Neural cell (in vitro differentiated cells): ENCODE measurements around the gene TSGA10IP. TPM values are rescaled to one million over a fixed set of nuclear protein-coding genes. Genes with fewer than 3 reads are reported as not detected.

Experiments used
- H2AFZ ChIP-seq: fragments of 200-600, 300-800 bp; sonication (generic), shearing (Covaris generic); 2 replicates; pipeline ENCODE4 v1.6.0; 2014; ENCODE audit warnings: low read depth, mild to moderate bottlenecking, antibody characterized with exemption, low read length, moderate library complexity
- H3F3A ChIP-seq: fragments of 200-600 bp; shearing (Covaris generic); 2 replicates; pipeline ENCODE4 v1.6.1; 2016; ENCODE audit warnings: mild to moderate bottlenecking, moderate library complexity, mixed read lengths, antibody characterized with exemption, low read length; ENCODE audit not compliant: insufficient read depth, poor library complexity, severe bottlenecking
- H3K27ac ChIP-seq: fragments of 200-600, 300-800 bp; sonication (generic), shearing (Covaris generic); 2 replicates; pipeline ENCODE4 v1.5.1; 2014; ENCODE audit warnings: mild to moderate bottlenecking, low read length, moderate library complexity
- H3K27me3 ChIP-seq: fragments of 300-800, 200-600 bp; sonication (generic), shearing (Covaris generic); 2 replicates; pipeline ENCODE4 v1.6.0; 2014; ENCODE audit warnings: mild to moderate bottlenecking, low read depth, low read length, moderate library complexity; ENCODE audit not compliant: insufficient read depth
- H3K36me3 ChIP-seq: fragments of 300-800, 200-600 bp; sonication (generic), shearing (Covaris generic); 2 replicates; pipeline ENCODE4 v1.5.1; 2014; ENCODE audit warnings: mild to moderate bottlenecking, antibody characterized with exemption, low read length, moderate library complexity; ENCODE audit not compliant: insufficient read depth
- H3K4me2 ChIP-seq: fragments of 300-800, 200-600 bp; sonication (generic), shearing (Covaris generic); 2 replicates; pipeline ENCODE4 v1.6.0; 2014; ENCODE audit warnings: mild to moderate bottlenecking, low read length
- H3K4me3 ChIP-seq: fragments of 300-800, 200-600 bp; sonication (generic), shearing (Covaris generic); 2 replicates; pipeline ENCODE4 v1.5.1; 2014; ENCODE audit warnings: mild to moderate bottlenecking, low read length, moderate library complexity
- H3K79me2 ChIP-seq: fragments of 200-600 bp; shearing (Covaris generic); replicated peaks from 2 replicates; pipeline ENCODE4 v1.6.0; 2014; ENCODE audit warnings: mild to moderate bottlenecking, low read length, moderate library complexity; ENCODE audit not compliant: insufficient read depth
- H3K9ac ChIP-seq: fragments of 300-800, 200-600 bp; sonication (generic), shearing (Covaris generic); 2 replicates; pipeline ENCODE4 v1.6.1; 2016; ENCODE audit warnings: mild to moderate bottlenecking, low read length, mixed read lengths
- H3K9me2 ChIP-seq: fragments of 200-600 bp; shearing (Covaris generic); 2 replicates; pipeline ENCODE4 v1.6.1; 2016; ENCODE audit warnings: mild to moderate bottlenecking, low read length, mixed read lengths; ENCODE audit not compliant: insufficient read depth
- H3K9me3 ChIP-seq: fragments of 200-600, 300-800 bp; sonication (generic), shearing (Covaris generic); 2 replicates; pipeline ENCODE4 v1.6.1; 2016; ENCODE audit warnings: mild to moderate bottlenecking, mixed run types, low read length, moderate library complexity, mixed read lengths
- H4K20me1 ChIP-seq: fragments of 200-600 bp; shearing (Covaris generic); 2 replicates; pipeline ENCODE4 v1.6.1; 2016; ENCODE audit warnings: mild to moderate bottlenecking, mixed run types; ENCODE audit not compliant: insufficient read depth
- EP300 ChIP-seq: fragments of 450-650 bp; conservative IDR thresholded peaks from 2 replicates; pipeline ENCODE4 v1.6.1; 2014; ENCODE audit warnings: antibody characterized with exemption, mild to moderate bottlenecking, moderate library complexity; ENCODE audit not compliant: poor library complexity, severe bottlenecking
- EZH2 ChIP-seq: fragments of 200-600, 300-800 bp; shearing (Covaris generic), sonication (generic); IDR thresholded peaks from 2 replicates; pipeline ENCODE4 v1.6.1; 2014; ENCODE audit warnings: antibody characterized with exemption, low read length, borderline replicate concordance, mild to moderate bottlenecking; ENCODE audit not compliant: insufficient read depth, poor library complexity, severe bottlenecking
- MXI1 ChIP-seq: fragments of 450-650 bp; conservative IDR thresholded peaks from 2 replicates; pipeline ENCODE4 v1.6.1; 2014; ENCODE audit warnings: antibody characterized with exemption, mild to moderate bottlenecking; ENCODE audit not compliant: poor library complexity, severe bottlenecking
- POLR2AphosphoS5 ChIP-seq: IDR thresholded peaks from 2 replicates; pipeline ENCODE4 v1.6.1; 2012
- RAD21 ChIP-seq: fragments of 450-650 bp; conservative IDR thresholded peaks from 2 replicates; pipeline ENCODE4 v1.6.1; 2014; ENCODE audit warnings: antibody characterized with exemption, mild to moderate bottlenecking, moderate library complexity
- SMC3 ChIP-seq: fragments of 450-650 bp; conservative IDR thresholded peaks from 2 replicates; pipeline ENCODE4 v1.6.1; 2014; ENCODE audit warnings: antibody characterized with exemption, mild to moderate bottlenecking, moderate library complexity; ENCODE audit not compliant: poor library complexity
- TAF1 ChIP-seq: IDR thresholded peaks from 2 replicates; pipeline ENCODE4 v1.6.1; 2012; ENCODE audit warnings: low read depth
- polyA plus RNA-seq: library from polyadenylated mRNA; depleted of rRNA; stranded (reverse); fragments of >200 nt; gene quantifications from 2 replicates; pipeline ENCODE4 v1.2.3, GENCODE V29; 2014
- TF ChIP-seq, protein P1 (sequence below): IDR thresholded peaks from 2 replicates; pipeline ENCODE4 v1.6.1; 2012; ENCODE audit warnings: borderline replicate concordance
- TF ChIP-seq, protein P2 (sequence below): fragments of 450-650 bp; IDR thresholded peaks from 2 replicates; pipeline ENCODE4 v1.5.1; 2014; ENCODE audit warnings: antibody characterized with exemption, mild to moderate bottlenecking, moderate library complexity; ENCODE audit not compliant: poor library complexity, severe bottlenecking

Gene TSGA10IP
- polyA plus RNA-seq, 1 donor from 2014 or later, result 0.53 TPM

DNA sequence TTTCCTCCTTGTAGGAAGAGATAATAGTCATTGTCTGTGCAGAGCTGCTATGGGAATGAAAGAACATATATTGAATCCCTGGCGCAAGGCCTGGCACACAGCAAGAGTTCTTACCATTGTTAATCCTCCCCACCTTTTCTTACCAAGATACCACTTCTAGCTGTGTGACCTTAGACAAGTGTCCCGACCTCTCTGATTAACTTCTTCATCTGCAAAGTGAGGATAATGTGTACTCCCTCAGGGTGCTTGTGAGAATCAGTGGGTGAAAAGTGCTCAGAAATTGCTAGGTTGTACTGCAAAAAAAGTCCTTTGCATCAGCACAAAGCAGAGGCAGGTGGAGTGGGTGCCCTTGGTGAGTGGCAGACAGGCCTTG is 62.8 kb downstream of the TSGA10IP start:
- H3K27me3 ChIP-seq, result peaks cover 10% of the 10 kb centered on the region
- TF ChIP-seq SMC3 (no peak), RAD21 (no peak), POLR2AphosphoS5 (no peak), EP300 (no peak), MXI1 (no peak), EZH2 (no peak), TAF1 (no peak)
- TF ChIP-seq, protein P1, sequence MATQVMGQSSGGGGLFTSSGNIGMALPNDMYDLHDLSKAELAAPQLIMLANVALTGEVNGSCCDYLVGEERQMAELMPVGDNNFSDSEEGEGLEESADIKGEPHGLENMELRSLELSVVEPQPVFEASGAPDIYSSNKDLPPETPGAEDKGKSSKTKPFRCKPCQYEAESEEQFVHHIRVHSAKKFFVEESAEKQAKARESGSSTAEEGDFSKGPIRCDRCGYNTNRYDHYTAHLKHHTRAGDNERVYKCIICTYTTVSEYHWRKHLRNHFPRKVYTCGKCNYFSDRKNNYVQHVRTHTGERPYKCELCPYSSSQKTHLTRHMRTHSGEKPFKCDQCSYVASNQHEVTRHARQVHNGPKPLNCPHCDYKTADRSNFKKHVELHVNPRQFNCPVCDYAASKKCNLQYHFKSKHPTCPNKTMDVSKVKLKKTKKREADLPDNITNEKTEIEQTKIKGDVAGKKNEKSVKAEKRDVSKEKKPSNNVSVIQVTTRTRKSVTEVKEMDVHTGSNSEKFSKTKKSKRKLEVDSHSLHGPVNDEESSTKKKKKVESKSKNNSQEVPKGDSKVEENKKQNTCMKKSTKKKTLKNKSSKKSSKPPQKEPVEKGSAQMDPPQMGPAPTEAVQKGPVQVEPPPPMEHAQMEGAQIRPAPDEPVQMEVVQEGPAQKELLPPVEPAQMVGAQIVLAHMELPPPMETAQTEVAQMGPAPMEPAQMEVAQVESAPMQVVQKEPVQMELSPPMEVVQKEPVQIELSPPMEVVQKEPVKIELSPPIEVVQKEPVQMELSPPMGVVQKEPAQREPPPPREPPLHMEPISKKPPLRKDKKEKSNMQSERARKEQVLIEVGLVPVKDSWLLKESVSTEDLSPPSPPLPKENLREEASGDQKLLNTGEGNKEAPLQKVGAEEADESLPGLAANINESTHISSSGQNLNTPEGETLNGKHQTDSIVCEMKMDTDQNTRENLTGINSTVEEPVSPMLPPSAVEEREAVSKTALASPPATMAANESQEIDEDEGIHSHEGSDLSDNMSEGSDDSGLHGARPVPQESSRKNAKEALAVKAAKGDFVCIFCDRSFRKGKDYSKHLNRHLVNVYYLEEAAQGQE, result no peak
- TF ChIP-seq, protein P2, sequence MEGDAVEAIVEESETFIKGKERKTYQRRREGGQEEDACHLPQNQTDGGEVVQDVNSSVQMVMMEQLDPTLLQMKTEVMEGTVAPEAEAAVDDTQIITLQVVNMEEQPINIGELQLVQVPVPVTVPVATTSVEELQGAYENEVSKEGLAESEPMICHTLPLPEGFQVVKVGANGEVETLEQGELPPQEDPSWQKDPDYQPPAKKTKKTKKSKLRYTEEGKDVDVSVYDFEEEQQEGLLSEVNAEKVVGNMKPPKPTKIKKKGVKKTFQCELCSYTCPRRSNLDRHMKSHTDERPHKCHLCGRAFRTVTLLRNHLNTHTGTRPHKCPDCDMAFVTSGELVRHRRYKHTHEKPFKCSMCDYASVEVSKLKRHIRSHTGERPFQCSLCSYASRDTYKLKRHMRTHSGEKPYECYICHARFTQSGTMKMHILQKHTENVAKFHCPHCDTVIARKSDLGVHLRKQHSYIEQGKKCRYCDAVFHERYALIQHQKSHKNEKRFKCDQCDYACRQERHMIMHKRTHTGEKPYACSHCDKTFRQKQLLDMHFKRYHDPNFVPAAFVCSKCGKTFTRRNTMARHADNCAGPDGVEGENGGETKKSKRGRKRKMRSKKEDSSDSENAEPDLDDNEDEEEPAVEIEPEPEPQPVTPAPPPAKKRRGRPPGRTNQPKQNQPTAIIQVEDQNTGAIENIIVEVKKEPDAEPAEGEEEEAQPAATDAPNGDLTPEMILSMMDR, result no peak
- H3K79me2 ChIP-seq, result peaks cover 5% of the 10 kb centered on the region
- no peak overlapping the region for H3K9ac ChIP-seq
- no peak overlapping the region for H3K4me2 ChIP-seq
- H2AFZ ChIP-seq, result no peak overlapping the region
- no peaks in the 10 kb centered on the region for H3K9me3 ChIP-seq
- H3K4me3 ChIP-seq, result no peak overlapping the region
- H3K27ac ChIP-seq, result no peak overlapping the region
- no peaks in the 10 kb centered on the region for H4K20me1 ChIP-seq
- H3K9me2 ChIP-seq, result no peaks in the 10 kb centered on the region
- no peaks in the 10 kb centered on the region for H3K36me3 ChIP-seq
- H3F3A ChIP-seq, result no peaks in the 10 kb centered on the region

DNA sequence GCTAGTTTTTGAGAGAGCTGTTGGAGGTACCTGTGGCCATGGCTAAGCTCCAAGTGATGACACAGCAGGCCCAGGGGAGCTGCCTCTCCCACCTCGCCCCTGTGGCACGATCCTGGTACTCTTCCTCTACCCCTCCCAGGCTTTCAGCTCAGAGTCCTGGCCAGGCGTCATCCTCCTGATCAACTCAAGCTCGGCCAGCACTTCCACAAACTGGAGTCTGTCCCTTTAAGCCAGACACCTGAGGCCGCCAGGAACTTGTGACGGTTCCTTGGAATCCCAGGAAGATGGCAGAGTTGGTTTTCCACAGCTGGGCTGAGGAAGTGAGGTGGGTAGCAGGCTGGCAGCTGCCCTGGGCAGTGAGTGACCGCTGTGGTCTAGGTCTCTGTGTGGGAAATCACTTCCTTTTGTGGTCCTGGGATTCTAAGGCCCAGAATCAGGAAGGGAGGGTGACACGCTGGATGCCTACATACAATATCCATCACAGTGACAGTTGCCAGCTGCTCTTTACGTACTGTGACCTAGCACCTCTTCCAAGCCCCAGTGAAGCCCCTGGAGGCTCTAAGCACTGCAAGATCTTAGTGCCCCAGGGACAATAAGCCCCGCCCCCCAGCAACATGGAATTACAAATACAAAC is 63.3 kb downstream of the TSGA10IP start:
- no peaks in the 10 kb centered on the region for H3F3A ChIP-seq
- TF ChIP-seq MXI1, result no peak
- TF ChIP-seq SMC3, result no peak
- TF ChIP-seq EP300, result no peak
- no peak for TF ChIP-seq RAD21
- TF ChIP-seq, protein P1, result no peak
- TF ChIP-seq EZH2, result no peak
- TF ChIP-seq, protein P2, result no peak
- no peak for TF ChIP-seq TAF1
- no peak for TF ChIP-seq POLR2AphosphoS5
- no peaks in the 10 kb centered on the region for H3K36me3 ChIP-seq
- H3K27me3 ChIP-seq, result peaks cover 15% of the 10 kb centered on the region
- no peak overlapping the region for H3K4me2 ChIP-seq
- no peaks in the 10 kb centered on the region for H3K9me3 ChIP-seq
- H3K27ac ChIP-seq, result no peak overlapping the region
- H3K9ac ChIP-seq, result no peak overlapping the region
- no peaks in the 10 kb centered on the region for H3K9me2 ChIP-seq
- peaks cover under 1% of the 10 kb centered on the region for H3K79me2 ChIP-seq
- no peak overlapping the region for H2AFZ ChIP-seq
- no peaks in the 10 kb centered on the region for H4K20me1 ChIP-seq
- H3K4me3 ChIP-seq, result no peak overlapping the region
